Measurements from ENCODE around the gene CFL1.
"Not testable (repeated sequence)": the region's sequence is repeated elsewhere in the genome, so short reads cannot be mapped to it uniquely, and the experiment has no call there.

The CFL1 gene

GRCh38 chr11:65892661-65893317 is 34.8 kb upstream of the CFL1 start:
- Histone ChIP-seq H3K36me3 (replicated peaks) (peaks cover 39% of the 10 kb centered on the region), H3K9me3 (no peaks in the 10 kb centered on the region), H3K27me3 (ENCODE audit: low read depth) (no peaks in the 10 kb centered on the region), H3K4me3 (peak overlapping the region; percentile 77), H3K4me1 (peaks cover 23% of the 10 kb centered on the region)
- no peak for DNase-seq (ENCODE audit: low spot score in 2 of 2)
- in situ Hi-C loops (cut with MboI; ENCODE audit: low sequenced_read_pairs), result no loop called here

- H3K4me3 ChIP-seq, result peak overlapping the region; percentile 77
- in situ Hi-C loops (cut with MboI; ENCODE audit: low sequenced_read_pairs), result not testable (repeated sequence)
These were observed 34.2 kb upstream of the CFL1 start for GRCh38 chr11:65892137-65892540.

GRCh38 chr11:65891219-65892136 is 33.5 kb upstream of the CFL1 start:
- H3K4me1 ChIP-seq, result peaks cover 27% of the 10 kb centered on the region
- in situ Hi-C loops (cut with MboI; ENCODE audit: low sequenced_read_pairs), result no loop called here
- no peaks in the 10 kb centered on the region for H3K9me3 ChIP-seq
- no peaks in the 10 kb centered on the region for H3K27me3 ChIP-seq (ENCODE audit: low read depth)
- peak; percentile 59 to 78 for DNase-seq (ENCODE audit: low spot score in 2 of 2)
- peak overlapping the region; percentile 77 for H3K4me3 ChIP-seq
- H3K36me3 ChIP-seq (replicated peaks), result peaks cover 40% of the 10 kb centered on the region

More at GRCh38 chr11:65892137-65892540, 34.2 kb upstream of the CFL1 start:
- not testable (repeated sequence) for H3K27me3 ChIP-seq (ENCODE audit: low read depth); H3K9me3 ChIP-seq
- DNase-seq (ENCODE audit: low spot score in 2 of 2), result peak in 1 of 2 experiments; percentile 44
- Histone ChIP-seq H3K36me3 (replicated peaks) (peaks cover 39% of the 10 kb centered on the region), H3K4me1 (peaks cover 27% of the 10 kb centered on the region)

GRCh38 chr11:65890324-65891218 is 32.6 kb upstream of the CFL1 start, which contains the start of gene CCDC85B:
Gene CCDC85B (plus strand): TSS chr11:65890673. CDS start chr11:65890784, 111 bp downstream.
- peak within 1 kb of the TSS; percentile 77 for H3K4me3 ChIP-seq
- peak; percentile 90 to 98 for DNase-seq (ENCODE audit: low spot score in 2 of 2)
- in situ Hi-C loops (cut with MboI; ENCODE audit: low sequenced_read_pairs), result no loop called here
- peaks cover 41% of the 10 kb centered on the region for H3K36me3 ChIP-seq (replicated peaks)
- no peaks in the 10 kb centered on the region for H3K9me3 ChIP-seq
- peaks cover 27% of the 10 kb centered on the region for H3K4me1 ChIP-seq
- H3K27me3 ChIP-seq (ENCODE audit: low read depth), result no peaks in the 10 kb centered on the region

- Histone ChIP-seq H3K4me1 (peaks cover 29% of the 10 kb centered on the region), H3K9me3 (no peaks in the 10 kb centered on the region), H3K36me3 (replicated peaks) (peaks cover 61% of the 10 kb centered on the region)
These were observed 30.3 kb upstream of the CFL1 start, which contains the start of gene FIBP for GRCh38 chr11:65888163-65888814. Gene FIBP (minus strand): TSS chr11:65888471. CDS start chr11:65888418, 53 bp downstream.

GRCh38 chr11:65887723-65888162 is 29.8 kb upstream of the CFL1 start:
- Histone ChIP-seq H3K36me3 (replicated peaks) (peaks cover 60% of the 10 kb centered on the region), H3K27me3 (ENCODE audit: low read depth) (no peaks in the 10 kb centered on the region), H3K4me1 (peaks cover 29% of the 10 kb centered on the region), H3K4me3 (peak overlapping the region; percentile 87), H3K9me3 (no peaks in the 10 kb centered on the region)
- DNase-seq (ENCODE audit: low spot score in 2 of 2), result no peak
- in situ Hi-C loops (cut with MboI; ENCODE audit: low sequenced_read_pairs), result no loop called here

More at GRCh38 chr11:65888163-65888814, 30.3 kb upstream of the CFL1 start, which contains the start of gene FIBP:
- H3K4me3 ChIP-seq, result peak within 1 kb of the TSS; percentile 87
- peak; percentile 96 to 99 for DNase-seq (ENCODE audit: low spot score in 2 of 2)
- H3K27me3 ChIP-seq (ENCODE audit: low read depth), result no peaks in the 10 kb centered on the region
- in situ Hi-C loops (cut with MboI; ENCODE audit: low sequenced_read_pairs), result no loop called here

GRCh38 chr11:65886826-65887722 is 29.1 kb upstream of the CFL1 start:
- Histone ChIP-seq H3K36me3 (replicated peaks) (peaks cover 60% of the 10 kb centered on the region), H3K4me1 (peaks cover 27% of the 10 kb centered on the region), H3K4me3 (peak overlapping the region; percentile 87), H3K27me3 (ENCODE audit: low read depth) (no peaks in the 10 kb centered on the region), H3K9me3 (no peaks in the 10 kb centered on the region)
- in situ Hi-C loops (cut with MboI; ENCODE audit: low sequenced_read_pairs), result no loop called here
- DNase-seq (ENCODE audit: low spot score in 2 of 2), result no peak

- peaks cover 52% of the 10 kb centered on the region for H3K36me3 ChIP-seq (replicated peaks)
- no peak overlapping the region for H3K4me3 ChIP-seq
- peaks cover 24% of the 10 kb centered on the region for H3K4me1 ChIP-seq
- in situ Hi-C loops (cut with MboI; ENCODE audit: low sequenced_read_pairs), result no loop called here
- H3K27me3 ChIP-seq (ENCODE audit: low read depth), result no peaks in the 10 kb centered on the region
- H3K9me3 ChIP-seq, result no peaks in the 10 kb centered on the region
- DNase-seq (ENCODE audit: low spot score in 2 of 2), result no peak
These were observed 28.0 kb upstream of the CFL1 start for GRCh38 chr11:65885808-65886536.

GRCh38 chr11:65885231-65885630 is 27.3 kb upstream of the CFL1 start:
- Histone ChIP-seq H3K9me3 (no peaks in the 10 kb centered on the region), H3K27me3 (ENCODE audit: low read depth) (no peaks in the 10 kb centered on the region), H3K4me1 (peaks cover 23% of the 10 kb centered on the region), H3K36me3 (replicated peaks) (peaks cover 48% of the 10 kb centered on the region), H3K4me3 (no peak overlapping the region)
- no peak for DNase-seq (ENCODE audit: low spot score in 2 of 2)
- in situ Hi-C loops (cut with MboI; ENCODE audit: low sequenced_read_pairs), result no loop called here

- peaks cover 48% of the 10 kb centered on the region for H3K36me3 ChIP-seq (replicated peaks)
- in situ Hi-C loops (cut with MboI; ENCODE audit: low sequenced_read_pairs), result loop anchor here (5.0 kb wide), 1 partner anchor 103 kb away; no protein-coding TSS in a partner anchor
- no peaks in the 10 kb centered on the region for H3K9me3 ChIP-seq
- peaks cover 18% of the 10 kb centered on the region for H3K4me1 ChIP-seq
- no peak overlapping the region for H3K4me3 ChIP-seq
- DNase-seq (ENCODE audit: low spot score in 2 of 2), result peak; percentile 63 to 87
- H3K27me3 ChIP-seq (ENCODE audit: low read depth), result no peaks in the 10 kb centered on the region
These were observed 26.7 kb upstream of the CFL1 start for GRCh38 chr11:65884716-65885092.

GRCh38 chr11:65883786-65884715 is 26.1 kb upstream of the CFL1 start:
- H3K4me3 ChIP-seq, result no peak overlapping the region
- H3K27me3 ChIP-seq (ENCODE audit: low read depth), result no peaks in the 10 kb centered on the region
- in situ Hi-C loops (cut with MboI; ENCODE audit: low sequenced_read_pairs), result loop anchor here (5.0 kb wide), 1 partner anchor 103 kb away; no protein-coding TSS in a partner anchor
- H3K4me1 ChIP-seq, result peaks cover 12% of the 10 kb centered on the region
- H3K36me3 ChIP-seq (replicated peaks), result peaks cover 48% of the 10 kb centered on the region
- no peak for DNase-seq (ENCODE audit: low spot score in 2 of 2)
- H3K9me3 ChIP-seq, result no peaks in the 10 kb centered on the region

Measured in HAP-1 (cell line).